Urothelium cell line (cell line): ENCODE data around the gene ENTR1.

Experiments used
- DNase-seq: peaks from one replicate; pipeline ENCODE4 v3.0.0; 2011; ENCODE audit warnings: low spot score, mixed read lengths
- FAIRE-seq: peaks from 2 replicates; lab custom pipeline; 2011; peaks lifted over from hg19 to GRCh38; lab: Jason Lieb, UNC

The ENTR1 gene

GRCh38 chr9:136410500-136411287, at the start of gene ENTR1, which contains the start of gene PMPCA:
Gene ENTR1 (minus strand): TSS chr9:136410614. CDS start chr9:136410397, 217 bp downstream.
Gene PMPCA (plus strand): TSS chr9:136410658. CDS start chr9:136410669, 11 bp downstream.
- FAIRE-seq (peak; percentile 5), DNase-seq (peak; percentile 96)

- FAIRE-seq = no peak
- DNase-seq = no peak
These were observed 49.0 kb upstream of the ENTR1 start for GRCh38 chr9:136459425-136459824.

- DNase-seq (no peak), FAIRE-seq (no peak)
These were observed 46.9 kb upstream of the ENTR1 start for GRCh38 chr9:136457326-136457725.

- no peak for FAIRE-seq
- DNase-seq = no peak
These were observed 45.8 kb upstream of the ENTR1 start for GRCh38 chr9:136456258-136456657.

- no peak for FAIRE-seq
These were observed 44.9 kb upstream of the ENTR1 start for GRCh38 chr9:136455043-136456002.

GRCh38 chr9:136454026-136454796, 43.8 kb upstream of the ENTR1 start:
- FAIRE-seq = no peak
- DNase-seq = no peak

More at GRCh38 chr9:136455043-136456002, 44.9 kb upstream of the ENTR1 start:
- no peak for DNase-seq

- no peak for FAIRE-seq
- no peak for DNase-seq
These were observed 42.9 kb upstream of the ENTR1 start for GRCh38 chr9:136453326-136453725.

- DNase-seq (no peak), FAIRE-seq (no peak)
These were observed 40.9 kb upstream of the ENTR1 start for GRCh38 chr9:136451221-136451877.

- FAIRE-seq (no peak), DNase-seq (no peak)
These were observed 38.2 kb upstream of the ENTR1 start for GRCh38 chr9:136448655-136449054.

- FAIRE-seq (no peak), DNase-seq (no peak)
These were observed 36.9 kb upstream of the ENTR1 start for GRCh38 chr9:136447173-136447778.

GRCh38 chr9:136445799-136446198, 35.4 kb upstream of the ENTR1 start:
- DNase-seq (no peak), FAIRE-seq (no peak)

- FAIRE-seq = no peak
- no peak for DNase-seq
These were observed 33.7 kb upstream of the ENTR1 start for GRCh38 chr9:136444102-136444501.

GRCh38 chr9:136443687-136444086, 33.3 kb upstream of the ENTR1 start:
- DNase-seq = no peak
- no peak for FAIRE-seq

GRCh38 chr9:136443087-136443486, 32.7 kb upstream of the ENTR1 start:
- no peak for FAIRE-seq
- DNase-seq = no peak

- DNase-seq = no peak
- no peak for FAIRE-seq
These were observed 31.9 kb upstream of the ENTR1 start for GRCh38 chr9:136442265-136442664.

GRCh38 chr9:136441681-136442245, 31.3 kb upstream of the ENTR1 start:
- FAIRE-seq = no peak
- no peak for DNase-seq

- FAIRE-seq (no peak), DNase-seq (no peak)
These were observed 30.8 kb upstream of the ENTR1 start for GRCh38 chr9:136441191-136441680.

- FAIRE-seq = no peak
These were observed 29.3 kb upstream of the ENTR1 start, which contains the start of gene INPP5E for GRCh38 chr9:136439481-136440408. Gene INPP5E (minus strand): TSS chr9:136439845. CDS start chr9:136439419, 426 bp downstream.

More at GRCh38 chr9:136439481-136440408, 29.3 kb upstream of the ENTR1 start, which contains the start of gene INPP5E:
- peak; percentile 94 for DNase-seq
